Measurements from ENCODE around the gene B4GALT6.
A peak's percentile ranks its signal among the peaks of the same experiment; 100 is the strongest.

B4GALT6 gene

DNA sequence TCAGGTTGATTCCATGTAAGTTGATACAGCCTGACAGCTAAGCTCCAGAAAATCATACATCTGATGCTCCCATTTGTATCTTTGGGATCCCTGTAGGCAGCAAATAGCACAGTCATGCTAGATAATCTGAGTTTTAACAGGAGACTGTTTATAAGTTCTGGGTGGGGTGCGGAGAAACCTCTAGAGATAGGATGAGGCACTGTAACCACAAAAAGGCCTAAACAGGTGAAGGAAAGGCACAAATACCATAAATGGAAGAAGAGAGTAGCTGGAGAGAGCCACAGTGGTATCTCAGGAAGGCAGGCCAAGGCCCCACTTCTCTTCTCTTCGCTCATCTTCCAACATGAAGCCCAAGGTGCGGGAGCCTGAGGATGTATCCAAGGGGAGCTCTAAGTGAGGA, 18.1 kb upstream of the B4GALT6 start:
- H3K4me3 Mint-ChIP-seq: no peak overlapping the region
- H3K27ac Mint-ChIP-seq: no peak overlapping the region

DNA sequence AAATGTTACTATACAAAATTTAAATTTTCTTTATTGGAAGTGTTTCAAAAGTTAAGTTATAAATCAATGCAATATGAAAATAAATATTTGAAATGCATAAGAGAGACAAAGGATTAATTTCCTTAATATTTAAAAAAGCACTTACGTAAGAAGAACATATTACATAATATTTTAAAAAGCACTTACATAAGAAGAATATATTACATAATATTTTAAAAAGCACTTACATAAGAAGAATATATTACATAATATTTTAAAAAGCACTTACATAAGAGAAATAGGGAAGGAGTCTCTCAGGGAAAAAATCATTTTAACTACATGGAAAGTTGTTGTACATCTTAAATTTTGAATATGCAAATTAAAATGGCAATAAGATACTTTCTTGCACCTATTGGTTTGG, 17.4 kb upstream of the B4GALT6 start:
- Mint-ChIP-seq H3K27ac (no peak overlapping the region), H3K27me3 (peaks cover 3% of the 10 kb centered on the region), H3K4me1 (ENCODE audit: low read depth) (peaks cover 5% of the 10 kb centered on the region)

More for the DNA sequence above, 18.1 kb upstream of the B4GALT6 start:
- Mint-ChIP-seq H3K36me3 (ENCODE audit: low read depth) (no peaks in the 10 kb centered on the region), H3K27me3 (peaks cover 3% of the 10 kb centered on the region), H3K4me1 (ENCODE audit: low read depth) (peaks cover 5% of the 10 kb centered on the region), H3K9me3 (peaks cover 4% of the 10 kb centered on the region)

DNA sequence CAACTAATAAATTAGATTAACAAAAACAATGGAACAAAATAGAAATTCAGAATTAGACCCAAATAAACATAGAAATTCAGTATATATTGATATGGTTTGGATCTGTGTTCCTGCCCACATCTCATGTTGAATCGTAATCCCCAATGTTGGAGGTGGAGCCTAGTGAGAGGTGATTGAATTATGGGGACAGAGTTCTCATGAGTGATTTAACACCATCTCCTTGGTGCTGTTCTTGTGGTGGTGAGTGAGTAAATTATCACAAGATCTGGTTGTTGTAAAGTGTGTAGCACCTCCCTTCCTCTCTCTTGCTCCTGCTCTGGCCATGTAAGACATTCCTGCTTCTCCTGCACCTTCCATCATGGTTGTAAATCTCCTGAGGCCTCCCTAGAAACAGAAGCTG, 16.6 kb upstream of the B4GALT6 start:
- no peak overlapping the region for H3K27ac Mint-ChIP-seq
- peaks cover 4% of the 10 kb centered on the region for H3K9me3 Mint-ChIP-seq
- H3K27me3 Mint-ChIP-seq: peaks cover 3% of the 10 kb centered on the region
- H3K4me1 Mint-ChIP-seq (ENCODE audit: low read depth): peaks cover 5% of the 10 kb centered on the region
- no peak overlapping the region for H3K4me3 Mint-ChIP-seq
- H3K36me3 Mint-ChIP-seq (ENCODE audit: low read depth): no peaks in the 10 kb centered on the region

More for the DNA sequence above, 17.4 kb upstream of the B4GALT6 start:
- peaks cover 4% of the 10 kb centered on the region for H3K9me3 Mint-ChIP-seq
- H3K4me3 Mint-ChIP-seq: no peak overlapping the region
- H3K36me3 Mint-ChIP-seq (ENCODE audit: low read depth): no peaks in the 10 kb centered on the region

DNA sequence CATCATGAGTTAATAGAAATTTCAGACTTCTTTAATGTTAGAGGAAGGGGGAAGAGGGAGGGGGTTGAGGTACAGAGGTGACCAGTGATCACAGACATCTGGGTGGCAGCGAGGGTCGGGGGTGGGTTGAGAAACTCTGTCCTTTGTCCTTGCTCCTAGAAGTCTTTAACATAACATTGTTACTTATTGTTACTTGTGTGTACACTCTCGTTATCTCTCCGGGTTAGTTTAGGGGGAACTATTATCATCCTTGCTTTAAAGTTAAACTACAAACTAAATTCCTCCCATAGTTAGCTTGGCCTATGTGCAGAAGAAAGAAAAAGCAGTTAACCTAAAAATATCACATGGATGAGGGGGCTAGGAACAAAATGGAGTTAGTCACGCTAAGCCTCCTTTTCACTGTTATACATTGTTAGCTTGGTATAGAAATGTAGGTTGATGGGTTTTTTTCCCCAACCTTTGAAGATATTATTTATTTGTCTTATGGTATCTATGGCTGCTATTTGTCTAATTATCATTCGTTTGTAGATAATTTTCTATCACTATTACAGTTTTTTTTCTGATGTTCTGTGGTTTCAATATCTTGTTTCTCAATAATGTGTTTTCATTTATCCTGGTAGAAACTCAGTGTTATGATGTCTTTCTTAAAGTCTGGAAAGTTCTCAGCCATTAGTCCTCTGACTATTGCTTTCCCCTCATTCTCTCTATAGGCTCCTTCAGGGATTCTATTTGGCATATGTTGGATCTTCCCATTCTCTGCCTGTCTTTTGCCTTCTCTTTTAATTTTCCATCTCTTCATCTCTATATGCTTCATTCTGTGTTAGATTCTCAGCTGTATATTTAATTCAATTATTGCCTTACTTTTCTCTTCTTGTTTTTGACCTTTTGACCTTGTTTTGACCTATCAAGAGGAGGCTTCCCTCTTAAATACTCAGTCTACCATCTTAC, 13.2 kb upstream of the B4GALT6 start:
- Mint-ChIP-seq H3K4me3 (no peak overlapping the region), H3K9me3 (peaks cover 4% of the 10 kb centered on the region)

DNA sequence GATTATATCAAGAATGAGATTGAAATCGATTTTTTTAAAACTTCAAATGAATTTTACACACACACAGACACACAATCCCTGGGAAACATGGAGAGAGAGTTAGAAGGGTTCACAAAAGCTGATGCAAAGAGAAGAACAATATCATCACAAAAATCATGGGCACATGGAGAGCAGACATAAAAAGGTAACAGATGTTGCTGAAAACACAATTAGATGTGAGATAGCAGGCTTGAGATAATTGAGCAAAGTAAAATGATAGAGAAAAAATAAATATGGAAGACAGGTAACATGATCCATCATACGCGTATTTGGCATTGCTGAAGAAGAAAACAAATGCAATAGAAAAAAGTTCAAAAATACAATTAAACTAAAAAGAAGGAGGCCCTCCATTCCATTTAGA, 11.6 kb upstream of the B4GALT6 start:
- Mint-ChIP-seq H3K36me3 (ENCODE audit: low read depth) (no peaks in the 10 kb centered on the region), H3K4me3 (no peak overlapping the region), H3K9me3 (peaks cover 4% of the 10 kb centered on the region), H3K27ac (no peak overlapping the region), H3K4me1 (ENCODE audit: low read depth) (no peaks in the 10 kb centered on the region), H3K27me3 (peaks cover 8% of the 10 kb centered on the region)

More for the DNA sequence above, 13.2 kb upstream of the B4GALT6 start:
- Mint-ChIP-seq H3K27me3 (peaks cover 8% of the 10 kb centered on the region), H3K36me3 (ENCODE audit: low read depth) (no peaks in the 10 kb centered on the region), H3K4me1 (ENCODE audit: low read depth) (peaks cover 3% of the 10 kb centered on the region), H3K27ac (no peak overlapping the region)

DNA sequence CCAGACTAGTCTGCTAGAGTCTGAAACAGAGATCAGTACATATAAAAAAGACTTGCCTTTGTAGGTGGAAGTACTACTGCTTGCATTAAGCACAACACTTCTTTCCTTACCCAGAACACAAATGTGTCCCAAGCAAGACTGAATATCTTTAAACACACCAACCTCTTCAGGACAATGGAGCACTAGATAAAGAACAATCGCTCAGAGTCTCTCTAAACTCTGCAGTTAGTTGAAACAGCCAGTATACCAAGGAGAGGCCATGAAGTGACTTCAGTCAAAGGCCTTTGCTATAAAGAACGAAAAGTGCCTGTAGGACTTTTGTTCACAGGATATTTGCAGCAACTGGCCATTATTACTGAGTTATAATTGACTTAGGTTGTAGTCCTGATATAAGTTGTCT, 9.9 kb upstream of the B4GALT6 start:
- H3K9me3 Mint-ChIP-seq: peaks cover 4% of the 10 kb centered on the region
- no peaks in the 10 kb centered on the region for H3K36me3 Mint-ChIP-seq (ENCODE audit: low read depth)
- no peak overlapping the region for H3K27ac Mint-ChIP-seq
- H3K4me3 Mint-ChIP-seq: no peak overlapping the region
- H3K27me3 Mint-ChIP-seq: peaks cover 11% of the 10 kb centered on the region
- H3K4me1 Mint-ChIP-seq (ENCODE audit: low read depth): no peaks in the 10 kb centered on the region

DNA sequence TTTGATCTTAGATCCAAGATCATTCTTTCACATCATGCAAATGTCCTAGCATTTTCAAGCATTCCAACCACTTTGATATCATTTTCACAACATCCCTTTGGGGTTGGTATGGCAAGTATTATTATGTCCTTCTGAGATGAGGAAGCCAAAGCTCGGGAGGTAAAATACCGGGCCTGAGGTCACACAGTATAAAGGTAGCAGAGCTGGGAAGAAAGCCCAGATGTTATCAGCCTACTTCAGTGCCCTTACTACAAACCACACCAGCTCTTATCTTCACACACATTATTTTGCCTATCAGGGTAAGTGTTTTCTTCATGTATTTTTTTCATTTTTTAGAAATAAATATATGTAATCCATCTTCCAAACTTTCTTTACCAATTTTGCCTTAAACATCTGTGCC, 4.2 kb upstream of the B4GALT6 start:
- peaks cover 31% of the 10 kb centered on the region for H3K27me3 Mint-ChIP-seq
- no peaks in the 10 kb centered on the region for H3K36me3 Mint-ChIP-seq (ENCODE audit: low read depth)
- H3K9me3 Mint-ChIP-seq: no peaks in the 10 kb centered on the region
- H3K27ac Mint-ChIP-seq: no peak overlapping the region
- peaks cover 11% of the 10 kb centered on the region for H3K4me1 Mint-ChIP-seq (ENCODE audit: low read depth)
- no peak overlapping the region for H3K4me3 Mint-ChIP-seq

DNA sequence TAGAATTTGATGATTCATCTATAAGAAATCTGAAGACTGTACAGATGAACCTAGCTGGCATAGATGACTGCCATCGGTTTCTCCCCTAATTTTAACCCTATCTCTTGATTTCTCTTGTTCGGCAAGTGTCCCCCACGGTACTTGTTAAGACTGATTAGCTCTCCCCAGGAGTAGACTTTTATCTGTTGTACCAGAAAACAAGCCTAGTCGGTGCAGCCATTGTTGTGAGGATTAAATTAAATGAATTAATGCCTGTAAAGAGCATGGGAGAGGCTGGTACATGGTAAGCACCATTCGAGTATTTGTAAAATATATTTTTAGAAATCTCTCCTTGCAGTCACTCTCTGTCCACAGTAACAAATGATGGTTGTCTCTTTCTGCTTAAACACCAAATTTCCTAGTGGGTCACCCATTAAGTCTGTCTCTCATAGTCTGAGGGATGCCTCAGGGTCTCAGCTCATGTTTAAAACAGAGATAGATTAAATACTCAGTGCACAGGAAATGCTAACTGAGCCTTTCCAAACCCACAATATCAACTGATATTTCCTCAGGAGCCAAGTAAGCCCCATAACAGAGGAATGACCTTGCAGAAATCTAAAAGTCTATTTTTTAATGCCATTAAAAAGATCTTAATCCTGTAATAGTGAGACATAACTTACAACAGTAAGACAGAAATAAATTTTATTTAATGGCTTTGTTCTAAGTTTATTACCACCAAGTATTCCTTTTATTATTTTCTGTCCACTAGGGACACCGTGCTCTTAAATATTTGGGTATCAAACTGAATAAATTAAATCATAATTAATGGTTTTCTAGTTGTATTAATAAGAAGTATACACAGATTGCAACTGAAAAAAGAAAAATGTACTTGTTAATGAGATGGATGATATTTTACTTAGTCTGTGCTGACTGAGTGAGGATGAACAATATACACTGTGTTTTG, 2.9 kb upstream of the B4GALT6 start:
- no peak overlapping the region for H3K27ac Mint-ChIP-seq
- H3K27me3 Mint-ChIP-seq: peaks cover 40% of the 10 kb centered on the region
- H3K4me3 Mint-ChIP-seq: no peak overlapping the region
- no peaks in the 10 kb centered on the region for H3K36me3 Mint-ChIP-seq (ENCODE audit: low read depth)
- H3K9me3 Mint-ChIP-seq: no peaks in the 10 kb centered on the region
- H3K4me1 Mint-ChIP-seq (ENCODE audit: low read depth): peaks cover 21% of the 10 kb centered on the region

DNA sequence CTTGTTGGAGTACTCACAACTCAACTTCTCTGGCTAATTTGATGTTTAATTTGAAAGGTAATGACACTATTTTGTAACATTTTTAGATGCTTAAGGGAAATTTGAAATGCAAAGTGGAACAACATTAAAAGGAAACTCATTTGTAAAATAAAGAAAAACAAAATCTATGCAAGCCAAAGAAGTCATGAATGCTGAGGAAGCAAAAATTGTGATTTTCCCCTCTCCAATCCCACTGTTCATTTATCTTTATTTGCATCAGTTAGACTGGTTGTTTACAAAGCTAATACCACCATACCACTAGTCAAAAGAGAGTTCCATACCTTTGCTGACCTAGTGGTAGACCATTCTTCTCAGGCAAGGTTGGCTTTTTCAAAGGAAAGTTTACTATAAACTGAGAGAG, 2.2 kb upstream of the B4GALT6 start:
- H3K36me3 Mint-ChIP-seq (ENCODE audit: low read depth): no peaks in the 10 kb centered on the region
- H3K27me3 Mint-ChIP-seq: peaks cover 45% of the 10 kb centered on the region
- no peak overlapping the region for H3K4me3 Mint-ChIP-seq
- peaks cover 21% of the 10 kb centered on the region for H3K4me1 Mint-ChIP-seq (ENCODE audit: low read depth)
- H3K27ac Mint-ChIP-seq: no peak overlapping the region
- no peaks in the 10 kb centered on the region for H3K9me3 Mint-ChIP-seq

DNA sequence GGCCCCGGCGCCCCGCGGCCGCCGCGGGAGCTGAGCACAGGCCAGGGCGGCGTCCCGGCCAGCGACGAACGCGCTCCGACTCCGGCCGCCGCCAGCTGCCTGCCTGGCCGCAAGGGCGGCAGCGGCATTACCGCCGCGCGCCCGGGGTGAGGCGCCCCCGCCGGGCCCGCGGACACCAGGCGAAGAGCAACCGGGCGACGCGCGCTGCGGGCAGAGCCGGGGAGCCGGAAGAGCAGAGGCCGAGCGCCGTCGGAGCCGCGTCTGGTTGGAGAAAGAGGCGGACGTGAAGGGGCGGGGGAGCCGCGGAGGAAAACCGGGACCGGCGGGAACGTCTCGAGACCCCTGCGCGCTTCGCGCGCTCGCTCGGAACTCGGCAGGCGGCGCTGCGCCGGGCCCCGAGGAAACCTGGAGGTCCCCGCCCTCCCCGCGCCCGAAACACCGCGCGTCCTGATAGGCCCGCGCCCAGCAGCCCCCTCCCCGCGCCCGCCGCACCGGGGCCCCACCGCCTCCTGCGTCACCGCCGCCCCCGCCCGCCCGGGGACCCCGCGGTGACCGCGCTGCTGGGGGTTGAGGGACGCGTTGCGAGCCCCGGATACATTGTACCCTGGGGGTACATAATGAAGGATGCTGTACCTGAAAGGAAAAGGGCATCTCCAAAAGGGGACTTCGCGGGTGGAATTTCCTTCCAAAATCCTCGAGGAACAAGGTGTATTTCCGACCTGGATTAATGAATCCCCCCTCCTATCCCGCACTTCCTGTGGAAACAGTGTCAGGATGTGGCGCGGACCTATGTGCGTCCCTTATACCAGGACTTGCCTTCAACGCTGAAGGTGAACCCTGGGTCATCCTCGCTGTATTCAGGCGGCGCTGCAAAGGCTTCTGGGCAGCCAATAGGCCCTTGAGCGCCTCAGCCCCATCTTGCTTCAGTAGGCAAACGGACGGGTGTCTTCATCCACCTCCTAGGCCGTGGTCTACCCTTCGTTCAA, 1.0 kb upstream of the B4GALT6 start:
- peak overlapping the region; percentile 41 for H3K27ac Mint-ChIP-seq
- H3K36me3 Mint-ChIP-seq (ENCODE audit: low read depth): no peaks in the 10 kb centered on the region
- peaks cover 21% of the 10 kb centered on the region for H3K4me1 Mint-ChIP-seq (ENCODE audit: low read depth)
- no peaks in the 10 kb centered on the region for H3K9me3 Mint-ChIP-seq
- peak overlapping the region; percentile 78 for H3K4me3 Mint-ChIP-seq
- peaks cover 50% of the 10 kb centered on the region for H3K27me3 Mint-ChIP-seq

DNA sequence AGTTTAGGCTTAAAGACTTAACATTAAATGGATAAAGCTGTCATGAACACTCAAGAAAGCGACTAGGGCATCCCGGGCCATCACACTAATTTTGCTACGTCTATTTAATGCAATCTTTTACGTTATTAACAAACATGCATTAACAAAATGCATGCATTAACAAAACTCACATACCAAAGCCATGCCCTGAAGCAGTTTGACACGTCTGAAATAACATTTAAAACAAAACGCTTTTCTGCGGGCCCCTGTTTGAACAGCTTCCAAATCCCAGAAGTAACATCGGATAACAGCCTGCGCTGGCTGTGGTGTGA, 458 bp downstream of the B4GALT6 start:
- Mint-ChIP-seq H3K27ac (no peak overlapping the region), H3K4me1 (ENCODE audit: low read depth) (peaks cover 21% of the 10 kb centered on the region), H3K27me3 (peaks cover 55% of the 10 kb centered on the region), H3K4me3 (peak overlapping the region; percentile 81), H3K9me3 (no peaks in the 10 kb centered on the region), H3K36me3 (ENCODE audit: low read depth) (no peaks in the 10 kb centered on the region)

DNA sequence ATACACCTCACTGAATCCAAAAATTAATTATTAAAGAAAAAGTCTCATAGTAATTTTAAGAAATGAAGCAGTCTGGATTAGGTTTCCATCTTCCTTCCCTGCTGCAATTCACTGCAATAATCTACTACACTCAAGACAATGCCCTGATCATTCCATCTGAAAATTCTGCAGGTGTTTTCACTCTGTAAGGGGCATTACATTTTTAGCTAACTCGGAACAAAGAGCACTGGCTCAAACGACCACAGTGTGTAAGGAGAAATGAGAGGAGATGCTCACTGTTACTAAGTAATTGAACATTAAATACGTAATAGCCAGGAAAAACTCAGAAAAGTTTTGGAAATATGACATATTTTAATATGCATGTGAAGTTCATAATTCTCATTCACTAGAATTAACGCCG, 1.3 kb downstream of the B4GALT6 start:
- Mint-ChIP-seq H3K4me3 (peak overlapping the region; percentile 81), H3K27ac (no peak overlapping the region), H3K9me3 (no peaks in the 10 kb centered on the region), H3K4me1 (ENCODE audit: low read depth) (peaks cover 21% of the 10 kb centered on the region), H3K27me3 (peaks cover 61% of the 10 kb centered on the region), H3K36me3 (ENCODE audit: low read depth) (no peaks in the 10 kb centered on the region)

DNA sequence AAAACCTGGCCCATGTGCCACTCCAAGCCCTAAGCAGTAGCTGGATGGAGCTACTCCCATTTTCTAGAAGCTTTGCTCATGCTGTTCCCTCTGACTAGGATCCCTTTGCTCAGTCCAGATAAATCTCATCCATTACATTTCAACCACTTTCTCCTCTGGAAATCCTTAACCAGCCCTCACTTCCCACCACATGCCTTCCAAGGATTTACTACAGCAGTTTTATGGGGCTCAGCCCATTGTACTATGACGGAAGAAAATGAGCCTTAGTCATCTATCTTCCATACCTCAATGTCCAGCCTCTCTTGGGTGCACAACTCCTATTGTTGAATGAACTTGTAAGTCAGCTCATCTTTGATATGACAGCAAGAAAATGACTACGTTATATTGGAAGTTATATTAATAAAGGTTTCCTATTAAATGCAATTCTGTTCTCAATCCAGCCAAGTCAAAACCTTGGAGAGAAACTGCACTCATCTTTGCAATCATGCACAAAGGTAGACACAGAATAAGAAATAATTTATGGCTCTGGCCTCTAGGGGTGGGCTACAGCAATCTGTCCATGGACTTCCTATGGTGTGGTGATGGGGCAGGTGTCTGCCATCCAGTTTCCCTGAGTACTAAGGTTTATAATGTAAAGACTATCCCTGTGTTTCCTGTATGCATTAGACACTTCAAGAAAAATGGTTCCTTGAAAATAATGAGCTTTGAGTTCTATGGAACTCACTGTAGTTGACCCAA, 3.4 kb downstream of the B4GALT6 start:
- Mint-ChIP-seq H3K4me3 (no peak overlapping the region), H3K27me3 (peaks cover 53% of the 10 kb centered on the region), H3K4me1 (ENCODE audit: low read depth) (peaks cover 20% of the 10 kb centered on the region), H3K27ac (no peak overlapping the region), H3K36me3 (ENCODE audit: low read depth) (no peaks in the 10 kb centered on the region), H3K9me3 (no peaks in the 10 kb centered on the region)

DNA sequence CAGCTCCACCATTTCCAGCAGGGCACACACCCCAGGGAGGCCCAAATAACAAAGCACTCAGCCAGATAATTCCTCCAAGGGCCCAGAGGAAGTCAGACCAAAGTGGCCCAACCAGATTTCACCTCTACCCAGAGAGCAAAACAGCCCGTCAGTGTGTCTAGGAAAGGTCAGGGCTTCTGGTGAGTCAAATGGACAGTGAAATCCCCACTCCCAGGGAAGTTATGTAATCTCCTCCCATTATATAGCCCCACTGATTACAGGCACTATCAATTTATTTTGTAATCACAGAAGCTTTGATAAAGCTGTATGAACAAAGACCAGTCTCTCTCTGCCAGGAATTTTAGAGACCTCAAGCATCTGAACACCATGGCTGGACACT, 4.0 kb downstream of the B4GALT6 start:
- H3K9me3 Mint-ChIP-seq: no peaks in the 10 kb centered on the region
- no peak overlapping the region for H3K27ac Mint-ChIP-seq
- peaks cover 16% of the 10 kb centered on the region for H3K4me1 Mint-ChIP-seq (ENCODE audit: low read depth)
- no peak overlapping the region for H3K4me3 Mint-ChIP-seq
- peaks cover 53% of the 10 kb centered on the region for H3K27me3 Mint-ChIP-seq
- no peaks in the 10 kb centered on the region for H3K36me3 Mint-ChIP-seq (ENCODE audit: low read depth)

All from stimulated activated naive CD8-positive, alpha-beta T cell treated with anti-CD3 and anti-CD28 coated beads, Interleukin-15, Interleukin-2, amounts not matched to agents 100 ng/mL and 50 ng/mL, for 24 hours (primary cell).